Endothelial cell (in vitro differentiated cells): ENCODE results near the gene KRTAP2-2. TPM values are rescaled to one million over a fixed set of nuclear protein-coding genes. Genes with fewer than 3 reads are reported as not detected.
"Not testable (repeated sequence)": the region's sequence is repeated elsewhere in the genome, so short reads cannot be mapped to it uniquely, and the experiment has no call there.

Experiments used
- DNase-seq: peaks from one replicate; pipeline ENCODE4 v3.0.0; 2021; ENCODE audit warnings: low spot score
- H3K27ac Mint-ChIP-seq: one replicate; pipeline ENCODE4 v1.8.0; 2021; ENCODE audit warnings: mixed read lengths, inconsistent platforms; ENCODE audit not compliant: unreplicated experiment
- H3K27me3 Mint-ChIP-seq: one replicate; pipeline ENCODE4 v1.8.0; 2021; ENCODE audit warnings: mild to moderate bottlenecking, moderate library complexity, mixed read lengths, inconsistent platforms; ENCODE audit not compliant: unreplicated experiment
- H3K36me3 Mint-ChIP-seq: one replicate; pipeline ENCODE4 v1.8.0; 2021; ENCODE audit warnings: mild to moderate bottlenecking, low read depth, mixed read lengths, inconsistent platforms; ENCODE audit not compliant: unreplicated experiment
- H3K4me1 Mint-ChIP-seq: one replicate; pipeline ENCODE4 v1.8.0; 2021; ENCODE audit warnings: mild to moderate bottlenecking, mixed read lengths, inconsistent platforms; ENCODE audit not compliant: unreplicated experiment
- H3K4me3 Mint-ChIP-seq: one replicate; pipeline ENCODE4 v1.8.0; 2021; ENCODE audit warnings: mild to moderate bottlenecking, mixed read lengths, inconsistent platforms; ENCODE audit not compliant: unreplicated experiment
- H3K9me3 Mint-ChIP-seq: one replicate; pipeline ENCODE4 v1.8.0; 2021; ENCODE audit warnings: mixed read lengths, inconsistent platforms; ENCODE audit not compliant: unreplicated experiment
- CTCF ChIP-seq: fragments of 200-600 bp; sonication (generic); IDR thresholded peaks from one replicate; pipeline ENCODE4 v1.5.0; 2021; ENCODE audit warnings: antibody characterized with exemption; ENCODE audit not compliant: unreplicated experiment
- total RNA-seq: library from RNA; stranded (reverse); fragmentation: NEBNext Ultra II Directional; extraction: Animal tissue kit (Norgen Biotek cat#: 25700); gene quantifications from one replicate; pipeline ENCODE4 v1.2.1, GENCODE V29; 2021; ENCODE audit not compliant: unreplicated experiment

Gene KRTAP2-2
- total RNA-seq, 1 donor from 2014 or later: not detected

GRCh38 chr17:41098042-41098441, 43.0 kb upstream of the KRTAP2-2 start, which contains the start of gene KRTAP4-8:
TSS of gene KRTAP4-8 (minus strand) at chr17:41098142. CDS start at chr17:41098084, 58 bp downstream.
- TF ChIP-seq CTCF: no peak
- H3K36me3 Mint-ChIP-seq: no peaks in the 10 kb centered on the region
- H3K9me3 Mint-ChIP-seq: no peaks in the 10 kb centered on the region
- no peak within 1 kb of the TSS for H3K4me3 Mint-ChIP-seq
- H3K27me3 Mint-ChIP-seq: no peaks in the 10 kb centered on the region
- H3K4me1 Mint-ChIP-seq: no peaks in the 10 kb centered on the region
- no peak for DNase-seq
- no peak within 1 kb of the TSS for H3K27ac Mint-ChIP-seq

- Mint-ChIP-seq H3K27ac (no peak overlapping the region), H3K4me3 (no peak overlapping the region), H3K9me3 (no peaks in the 10 kb centered on the region), H3K4me1 (no peaks in the 10 kb centered on the region), H3K27me3 (no peaks in the 10 kb centered on the region), H3K36me3 (no peaks in the 10 kb centered on the region)
- TF ChIP-seq CTCF: no peak
- DNase-seq: no peak
These were observed 41.0 kb upstream of the KRTAP2-2 start for GRCh38 chr17:41096055-41096454.

GRCh38 chr17:41088760-41089352, 33.8 kb upstream of the KRTAP2-2 start:
- not testable (repeated sequence) for H3K9me3 Mint-ChIP-seq, H3K4me1 Mint-ChIP-seq, H3K36me3 Mint-ChIP-seq, H3K4me3 Mint-ChIP-seq, H3K27ac Mint-ChIP-seq, H3K27me3 Mint-ChIP-seq, DNase-seq

GRCh38 chr17:41084100-41084856, 29.2 kb upstream of the KRTAP2-2 start, which contains the start of gene KRTAP4-7:
TSS of gene KRTAP4-7 (plus strand) at chr17:41084150. CDS start at chr17:41084207, 57 bp downstream.
- H3K27me3 Mint-ChIP-seq, H3K4me3 Mint-ChIP-seq, DNase-seq, H3K27ac Mint-ChIP-seq, H3K9me3 Mint-ChIP-seq, H3K4me1 Mint-ChIP-seq, H3K36me3 Mint-ChIP-seq: not testable (repeated sequence)

GRCh38 chr17:41083427-41083826, 28.4 kb upstream of the KRTAP2-2 start:
- H3K4me1 Mint-ChIP-seq, H3K36me3 Mint-ChIP-seq, H3K9me3 Mint-ChIP-seq: not testable (repeated sequence)

GRCh38 chr17:41082626-41083025, 27.6 kb upstream of the KRTAP2-2 start:
- Mint-ChIP-seq H3K4me1 (no peaks in the 10 kb centered on the region), H3K27ac (no peak overlapping the region)

More at GRCh38 chr17:41083427-41083826, 28.4 kb upstream of the KRTAP2-2 start:
- not testable (repeated sequence) for H3K4me3 Mint-ChIP-seq, DNase-seq, H3K27ac Mint-ChIP-seq, H3K27me3 Mint-ChIP-seq

More at GRCh38 chr17:41082626-41083025, 27.6 kb upstream of the KRTAP2-2 start:
- no peaks in the 10 kb centered on the region for H3K36me3 Mint-ChIP-seq
- DNase-seq: no peak
- no peak for TF ChIP-seq CTCF
- H3K9me3 Mint-ChIP-seq: no peaks in the 10 kb centered on the region
- no peak overlapping the region for H3K4me3 Mint-ChIP-seq
- H3K27me3 Mint-ChIP-seq: no peaks in the 10 kb centered on the region
